Osteoblast (primary cell): ENCODE results near the gene IL2. TPM values are rescaled to one million over a fixed set of nuclear protein-coding genes. Genes with fewer than 3 reads are reported as not detected.

Source experiments
- DNase-seq: peaks from one replicate; pipeline ENCODE4 v3.0.0; 2011; ENCODE audit warnings: low spot score, mixed read lengths; ENCODE audit not compliant: insufficient read length; ENCODE audit errors: missing footprints
- H2AFZ ChIP-seq: 2 replicates; pipeline ENCODE4 v1.6.0; 2011; ENCODE audit warnings: mild to moderate bottlenecking, low read length
- H3K27ac ChIP-seq: 2 replicates; pipeline ENCODE4 v1.5.1; 2011; ENCODE audit warnings: mild to moderate bottlenecking, low read depth, low read length, moderate library complexity
- H3K27me3 ChIP-seq: 2 replicates; pipeline ENCODE4 v1.6.0; 2012; ENCODE audit warnings: mild to moderate bottlenecking, control low read depth, inconsistent platforms, low read length, moderate library complexity; ENCODE audit not compliant: insufficient read depth
- H3K36me3 ChIP-seq: 2 replicates; pipeline ENCODE4 v1.5.1; 2011; ENCODE audit warnings: mild to moderate bottlenecking, low read length, control low read depth, moderate library complexity; ENCODE audit not compliant: insufficient read depth
- H3K4me1 ChIP-seq: 2 replicates; pipeline ENCODE4 v1.5.1; 2011; ENCODE audit warnings: mild to moderate bottlenecking, low read length, control low read depth, moderate library complexity; ENCODE audit not compliant: insufficient read depth
- H3K4me2 ChIP-seq: 2 replicates; pipeline ENCODE4 v1.6.0; 2011; ENCODE audit warnings: mild to moderate bottlenecking, low read length; ENCODE audit not compliant: insufficient read depth
- H3K4me3 ChIP-seq: fragments of 200-600 bp; sonication (generic); 3 replicates; pipeline ENCODE4 v1.5.1; 2012; ENCODE audit warnings: mild to moderate bottlenecking, low read length, inconsistent platforms; ENCODE audit not compliant: insufficient read depth
- H3K79me2 ChIP-seq: 2 replicates; pipeline ENCODE4 v1.6.0; 2012; ENCODE audit warnings: mild to moderate bottlenecking, low read length, control low read depth, inconsistent platforms; ENCODE audit not compliant: insufficient read depth
- H3K9me3 ChIP-seq: 2 replicates; pipeline ENCODE4 v1.5.1; 2011; ENCODE audit warnings: low read depth, low read length, control low read depth
- H4K20me1 ChIP-seq: 2 replicates; pipeline ENCODE4 v1.6.0; 2012; ENCODE audit warnings: mild to moderate bottlenecking, low read length, control low read depth; ENCODE audit not compliant: insufficient read depth
- total RNA-seq: library from RNA; depleted of rRNA; stranded (reverse); fragments of >200 nt; gene quantifications from 2 replicates; pipeline ENCODE4 v1.2.3, GENCODE V29; 2012
- TF ChIP-seq, protein P1 (sequence below): IDR thresholded peaks from 2 replicates; pipeline ENCODE4 v1.5.1; 2011; ENCODE audit warnings: mild to moderate bottlenecking, low read depth, low read length, moderate library complexity; ENCODE audit errors: extremely low read depth

IL2 gene
- total RNA-seq, result not detected in 2 replicates

DNA sequence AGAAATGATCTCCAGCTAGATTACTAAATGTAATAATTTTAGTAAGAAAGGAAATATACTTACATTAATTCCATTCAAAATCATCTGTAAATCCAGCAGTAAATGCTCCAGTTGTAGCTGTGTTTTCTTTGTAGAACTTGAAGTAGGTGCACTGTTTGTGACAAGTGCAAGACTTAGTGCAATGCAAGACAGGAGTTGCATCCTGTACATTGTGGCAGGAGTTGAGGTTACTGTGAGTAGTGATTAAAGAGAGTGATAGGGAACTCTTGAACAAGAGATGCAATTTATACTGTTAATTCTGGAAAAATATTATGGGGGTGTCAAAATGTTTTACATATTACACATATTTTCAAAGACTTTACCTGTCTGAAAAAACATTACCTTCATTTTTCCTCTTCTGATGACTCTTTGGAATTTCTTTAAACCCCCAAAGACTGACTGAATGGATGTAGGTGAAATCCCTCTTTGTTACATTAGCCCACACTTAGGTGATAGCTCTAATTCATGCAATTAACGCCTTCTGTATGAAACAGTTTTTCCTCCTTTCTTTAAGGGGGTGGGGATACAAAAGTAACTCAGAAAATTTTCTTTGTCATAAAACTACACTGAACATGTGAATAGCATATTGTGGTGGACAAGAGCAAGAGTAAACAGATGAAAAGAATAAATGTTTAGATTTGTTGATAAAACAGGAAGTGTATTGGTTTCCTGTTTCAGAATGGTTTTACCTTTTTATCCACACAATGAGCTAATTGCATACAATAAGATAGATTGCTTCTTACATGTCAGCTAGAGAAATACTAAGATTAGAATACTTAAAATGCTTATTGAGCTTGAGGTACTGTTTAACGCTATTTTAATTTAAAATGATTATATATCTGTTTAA lies at the start of gene IL2:
TSS of gene IL2 (minus strand) at position 495 of the 886 bp plus-strand sequence. CDS start at position 210, 285 bp downstream.
- Histone ChIP-seq H2AFZ (no peak within 1 kb of the TSS), H3K4me2 (no peak within 1 kb of the TSS), H3K79me2 (no peaks in the 10 kb centered on the region), H4K20me1 (no peaks in the 10 kb centered on the region), H3K27ac (no peak within 1 kb of the TSS), H3K4me3 (no peak within 1 kb of the TSS), H3K36me3 (no peaks in the 10 kb centered on the region), H3K9me3 (no peaks in the 10 kb centered on the region), H3K4me1 (peaks cover 5% of the 10 kb centered on the region), H3K27me3 (no peaks in the 10 kb centered on the region)
- TF ChIP-seq, protein P1, sequence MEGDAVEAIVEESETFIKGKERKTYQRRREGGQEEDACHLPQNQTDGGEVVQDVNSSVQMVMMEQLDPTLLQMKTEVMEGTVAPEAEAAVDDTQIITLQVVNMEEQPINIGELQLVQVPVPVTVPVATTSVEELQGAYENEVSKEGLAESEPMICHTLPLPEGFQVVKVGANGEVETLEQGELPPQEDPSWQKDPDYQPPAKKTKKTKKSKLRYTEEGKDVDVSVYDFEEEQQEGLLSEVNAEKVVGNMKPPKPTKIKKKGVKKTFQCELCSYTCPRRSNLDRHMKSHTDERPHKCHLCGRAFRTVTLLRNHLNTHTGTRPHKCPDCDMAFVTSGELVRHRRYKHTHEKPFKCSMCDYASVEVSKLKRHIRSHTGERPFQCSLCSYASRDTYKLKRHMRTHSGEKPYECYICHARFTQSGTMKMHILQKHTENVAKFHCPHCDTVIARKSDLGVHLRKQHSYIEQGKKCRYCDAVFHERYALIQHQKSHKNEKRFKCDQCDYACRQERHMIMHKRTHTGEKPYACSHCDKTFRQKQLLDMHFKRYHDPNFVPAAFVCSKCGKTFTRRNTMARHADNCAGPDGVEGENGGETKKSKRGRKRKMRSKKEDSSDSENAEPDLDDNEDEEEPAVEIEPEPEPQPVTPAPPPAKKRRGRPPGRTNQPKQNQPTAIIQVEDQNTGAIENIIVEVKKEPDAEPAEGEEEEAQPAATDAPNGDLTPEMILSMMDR, result no peak
- no peak for DNase-seq

- TF ChIP-seq, protein P1, result no peak
- no peak overlapping the region for H2AFZ ChIP-seq
These were observed 46.7 kb upstream of the IL2 start for GRCh38 chr4:122503214-122503613.

DNA sequence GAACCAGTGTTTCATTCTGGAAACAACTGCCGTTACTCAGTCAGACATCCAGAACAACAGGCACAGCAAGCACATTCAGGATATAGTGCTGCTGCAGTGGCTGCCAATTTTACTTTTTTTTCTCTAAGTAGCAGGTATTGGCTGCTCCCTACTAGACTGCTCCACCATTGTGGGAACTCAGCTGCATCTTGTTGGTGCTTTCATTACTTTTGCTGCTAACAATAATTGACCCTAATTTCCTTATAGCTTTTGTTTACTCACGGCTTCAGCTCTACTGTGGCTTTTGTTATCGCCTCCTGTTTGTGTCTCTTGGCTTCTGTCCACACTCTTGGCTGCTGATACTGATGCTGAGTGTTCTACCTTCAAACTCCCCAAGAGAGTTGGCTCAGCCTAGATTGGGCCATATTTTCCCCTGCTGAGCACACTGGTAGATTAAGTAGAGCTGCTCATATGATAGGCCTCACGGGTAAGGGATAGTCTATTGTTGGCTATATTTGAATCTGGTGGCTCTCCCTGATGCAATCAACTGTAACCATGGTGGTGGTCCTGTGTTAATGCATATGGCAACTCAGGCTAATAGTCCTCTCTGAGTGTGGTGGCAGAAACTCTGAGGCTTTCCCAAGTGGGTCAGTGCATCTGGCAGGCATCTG lies 44.5 kb upstream of the IL2 start:
- no peak for DNase-seq
- no peaks in the 10 kb centered on the region for H3K9me3 ChIP-seq

More at GRCh38 chr4:122503214-122503613, 46.7 kb upstream of the IL2 start:
- DNase-seq, result no peak
- Histone ChIP-seq H3K27me3 (peaks cover 8% of the 10 kb centered on the region), H3K9me3 (no peaks in the 10 kb centered on the region), H3K27ac (no peak overlapping the region), H3K36me3 (no peaks in the 10 kb centered on the region), H3K4me2 (no peak overlapping the region), H3K4me3 (no peak overlapping the region), H3K4me1 (no peaks in the 10 kb centered on the region), H4K20me1 (no peaks in the 10 kb centered on the region), H3K79me2 (no peaks in the 10 kb centered on the region)

More for the DNA sequence above, 44.5 kb upstream of the IL2 start:
- Histone ChIP-seq H3K36me3 (no peaks in the 10 kb centered on the region), H3K27me3 (peaks cover 5% of the 10 kb centered on the region), H3K4me1 (no peaks in the 10 kb centered on the region), H3K79me2 (no peaks in the 10 kb centered on the region), H3K4me2 (no peak overlapping the region), H3K27ac (no peak overlapping the region), H4K20me1 (no peaks in the 10 kb centered on the region), H3K4me3 (no peak overlapping the region), H2AFZ (no peak overlapping the region)
- TF ChIP-seq, protein P1, result no peak
